NCI-H446 (cell line): ENCODE results near the gene DTNBP1.

Experiments used
- DNase-seq, 2 experiments: peaks; one replicate each; lab custom pipeline; 2025; lab: John Stamatoyannopoulos, UW

The DTNBP1 gene

GRCh38 chr6:15662326-15663129 lies at the start of gene DTNBP1:
TSS of gene DTNBP1 (minus strand) at chr6:15663028. CDS start at chr6:15662869, 159 bp downstream.
- peak; percentile 58 to 83 for DNase-seq

GRCh38 chr6:15709651-15710269 lies 46.9 kb upstream of the DTNBP1 start:
- no peak for DNase-seq

GRCh38 chr6:15708231-15708630 lies 45.4 kb upstream of the DTNBP1 start:
- DNase-seq, result peak in 1 of 2 experiments; percentile 55

- DNase-seq, result no peak
Measured at GRCh38 chr6:15705981-15706380, 43.2 kb upstream of the DTNBP1 start.

- DNase-seq, result no peak
Measured at GRCh38 chr6:15698471-15698870, 35.6 kb upstream of the DTNBP1 start.

- DNase-seq, result no peak
Measured at GRCh38 chr6:15697895-15698294, 35.1 kb upstream of the DTNBP1 start.

GRCh38 chr6:15691250-15691869 lies 28.5 kb upstream of the DTNBP1 start:
- peak; percentile 77 to 92 for DNase-seq

- peak in 1 of 2 experiments; percentile 14 for DNase-seq
Measured at GRCh38 chr6:15690510-15690909, 27.7 kb upstream of the DTNBP1 start.

GRCh38 chr6:15689586-15690482 lies 27.0 kb upstream of the DTNBP1 start:
- DNase-seq, result no peak

GRCh38 chr6:15685619-15686018 lies 22.8 kb upstream of the DTNBP1 start:
- DNase-seq, result no peak

GRCh38 chr6:15682965-15683822 lies 20.4 kb upstream of the DTNBP1 start:
- no peak for DNase-seq

- no peak for DNase-seq
Measured at GRCh38 chr6:15681946-15682345, 19.1 kb upstream of the DTNBP1 start.

- no peak for DNase-seq
Measured at GRCh38 chr6:15678514-15678913, 15.7 kb upstream of the DTNBP1 start.

GRCh38 chr6:15677822-15678221 lies 15.0 kb upstream of the DTNBP1 start:
- DNase-seq, result no peak

- no peak for DNase-seq
Measured at GRCh38 chr6:15675536-15676220, 12.8 kb upstream of the DTNBP1 start.

- DNase-seq, result no peak
Measured at GRCh38 chr6:15674690-15675386, 12.0 kb upstream of the DTNBP1 start.

- DNase-seq, result peak; percentile 35 to 49
Measured at GRCh38 chr6:15673666-15674065, 10.8 kb upstream of the DTNBP1 start.

GRCh38 chr6:15672818-15673217 lies 10.0 kb upstream of the DTNBP1 start:
- DNase-seq, result no peak

GRCh38 chr6:15672291-15672690 lies 9.5 kb upstream of the DTNBP1 start:
- no peak for DNase-seq

- no peak for DNase-seq
Measured at GRCh38 chr6:15668918-15669317, 6.1 kb upstream of the DTNBP1 start.
